Endothelial cell of umbilical vein (primary cell): ENCODE measurements around the gene PAXX.

ENCODE experiments used
- EZH2 ChIP-seq: IDR thresholded peaks from 2 replicates; pipeline ENCODE4 v1.6.1; 2012; ENCODE audit warnings: borderline replicate concordance, low read depth, mild to moderate bottlenecking, moderate library complexity, low read length, inconsistent platforms; ENCODE audit not compliant: severe bottlenecking
- FOS ChIP-seq: IDR thresholded peaks from 2 replicates; pipeline ENCODE4 v1.6.1; 2011; ENCODE audit warnings: mild to moderate bottlenecking, low read length, moderate library complexity, borderline replicate concordance; ENCODE audit not compliant: insufficient read depth
- JUN ChIP-seq: IDR thresholded peaks from 2 replicates; pipeline ENCODE4 v1.6.1; 2011; ENCODE audit warnings: borderline replicate concordance, low read depth; ENCODE audit not compliant: insufficient read length, insufficient read depth
- MYC ChIP-seq: IDR thresholded peaks from one replicate; pipeline ENCODE4 v1.6.1; 2011; ENCODE audit warnings: mild to moderate bottlenecking, low read depth, low read length
- POLR2A ChIP-seq: IDR thresholded peaks from 2 replicates; pipeline ENCODE4 v1.6.1; 2012; ENCODE audit warnings: low read depth, mild to moderate bottlenecking, control low read depth, low read length
- POLR2AphosphoS5 ChIP-seq: IDR thresholded peaks from 2 replicates; pipeline ENCODE4 v1.6.1; 2012; ENCODE audit warnings: low read depth, mild to moderate bottlenecking, control low read depth, low read length, moderate library complexity; ENCODE audit not compliant: insufficient read depth
- TF ChIP-seq, protein P1 (sequence below), 2 donors: IDR thresholded peaks; 1 replicate in 1 of 2; 2 replicates in 1 of 2; pipeline ENCODE4 v1.5.1; 2011; ENCODE audit warnings: low read length in 2 of 2, mild to moderate bottlenecking in 2 of 2, moderate library complexity in 2 of 2, control low read depth in 1 of 2, inconsistent platforms in 1 of 2, low read depth in 1 of 2; ENCODE audit not compliant: insufficient read depth in 1 of 2; ENCODE audit errors: extremely low read depth in 1 of 2
- TF ChIP-seq, protein P2 (sequence below): IDR thresholded peaks from 2 replicates; pipeline ENCODE4 v1.6.1; 2011; ENCODE audit not compliant: insufficient read depth, insufficient read length

DNA sequence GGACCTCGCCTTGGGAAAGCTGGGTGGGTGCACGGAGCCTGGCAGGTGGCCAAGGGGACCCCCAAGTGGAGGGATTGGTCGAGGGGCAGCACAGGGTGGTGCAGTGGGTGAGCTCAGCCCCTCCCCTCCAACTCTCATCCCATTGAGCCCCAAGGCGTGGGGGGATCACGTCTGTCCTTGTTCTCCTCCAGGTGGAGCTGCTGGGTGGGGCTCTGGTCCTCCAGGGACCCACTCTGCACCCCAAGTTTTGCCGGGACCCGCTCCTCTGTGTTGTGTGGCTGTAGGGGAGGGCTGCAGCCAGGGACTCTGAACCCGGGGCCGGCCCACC lies 43.2 kb downstream of the PAXX start:
- TF ChIP-seq MYC, result no peak
- TF ChIP-seq EZH2, result no peak
- TF ChIP-seq, protein P1, sequence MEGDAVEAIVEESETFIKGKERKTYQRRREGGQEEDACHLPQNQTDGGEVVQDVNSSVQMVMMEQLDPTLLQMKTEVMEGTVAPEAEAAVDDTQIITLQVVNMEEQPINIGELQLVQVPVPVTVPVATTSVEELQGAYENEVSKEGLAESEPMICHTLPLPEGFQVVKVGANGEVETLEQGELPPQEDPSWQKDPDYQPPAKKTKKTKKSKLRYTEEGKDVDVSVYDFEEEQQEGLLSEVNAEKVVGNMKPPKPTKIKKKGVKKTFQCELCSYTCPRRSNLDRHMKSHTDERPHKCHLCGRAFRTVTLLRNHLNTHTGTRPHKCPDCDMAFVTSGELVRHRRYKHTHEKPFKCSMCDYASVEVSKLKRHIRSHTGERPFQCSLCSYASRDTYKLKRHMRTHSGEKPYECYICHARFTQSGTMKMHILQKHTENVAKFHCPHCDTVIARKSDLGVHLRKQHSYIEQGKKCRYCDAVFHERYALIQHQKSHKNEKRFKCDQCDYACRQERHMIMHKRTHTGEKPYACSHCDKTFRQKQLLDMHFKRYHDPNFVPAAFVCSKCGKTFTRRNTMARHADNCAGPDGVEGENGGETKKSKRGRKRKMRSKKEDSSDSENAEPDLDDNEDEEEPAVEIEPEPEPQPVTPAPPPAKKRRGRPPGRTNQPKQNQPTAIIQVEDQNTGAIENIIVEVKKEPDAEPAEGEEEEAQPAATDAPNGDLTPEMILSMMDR (IDR thresholded peaks at IDR 0.05; ENCODE audit: extremely low read depth in 1 of 2, insufficient read depth in 1 of 2, low read depth in 1 of 2, low read length in 2 of 2), result no peak
- no peak for TF ChIP-seq POLR2A
- no peak for TF ChIP-seq POLR2AphosphoS5
- no peak for TF ChIP-seq JUN
- TF ChIP-seq FOS, result no peak
- TF ChIP-seq, protein P2, sequence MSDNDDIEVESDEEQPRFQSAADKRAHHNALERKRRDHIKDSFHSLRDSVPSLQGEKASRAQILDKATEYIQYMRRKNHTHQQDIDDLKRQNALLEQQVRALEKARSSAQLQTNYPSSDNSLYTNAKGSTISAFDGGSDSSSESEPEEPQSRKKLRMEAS, result no peak
